Lung (tissue), 16 donors: ENCODE results near the gene ZYG11A. TPM values are rescaled to one million over a fixed set of nuclear protein-coding genes. Genes with fewer than 3 reads are reported as not detected.
A peak's percentile ranks its signal among the peaks of the same experiment; 100 is the strongest.
"Not testable (repeated sequence)": the region's sequence is repeated elsewhere in the genome, so short reads cannot be mapped to it uniquely, and the experiment has no call there.

ENCODE experiments used
- ATAC-seq: fragments of 200-7000 bp; cut with Tn5 transposase; one replicate; pipeline ENCODE4 v1.9.1; 2020; ENCODE audit warnings: moderate number of reproducible peaks; ENCODE audit not compliant: insufficient read depth, low FRiP score
- DNase-seq, 3 donors: peaks; one replicate each; pipeline ENCODE4 v3.0.0-alpha.2; 2013 to 2017
- H3K27ac ChIP-seq, 2 donors: one replicate each; pipeline ENCODE4 v1.5.1; 2013; ENCODE audit warnings: mild to moderate bottlenecking in 2 of 2, moderate library complexity in 2 of 2, control low read depth in 1 of 2, inconsistent platforms in 1 of 2, low read depth in 1 of 2, low read length in 1 of 2
- H3K27me3 ChIP-seq, 3 donors: one replicate each; pipeline ENCODE4 v1.5.1; 2013; ENCODE audit warnings: low read length in 2 of 3; ENCODE audit not compliant: control insufficient read depth in 3 of 3, insufficient read depth in 3 of 3
- H3K36me3 ChIP-seq, 4 donors: one replicate each; pipeline ENCODE4 v1.5.1; 2013; ENCODE audit warnings: low read length in 4 of 4, mild to moderate bottlenecking in 1 of 4, moderate library complexity in 1 of 4; ENCODE audit not compliant: control insufficient read depth in 4 of 4, insufficient read depth in 4 of 4
- H3K4me1 ChIP-seq, 5 donors: one replicate each; pipeline ENCODE4 v1.5.1; 2013; ENCODE audit warnings: low read length in 5 of 5, mild to moderate bottlenecking in 2 of 5, moderate library complexity in 1 of 5; ENCODE audit not compliant: control insufficient read depth in 5 of 5, insufficient read depth in 5 of 5
- H3K4me3 ChIP-seq: one replicate; pipeline ENCODE4 v1.5.1; 2013; ENCODE audit warnings: mild to moderate bottlenecking, control low read depth, moderate library complexity
- H3K9ac ChIP-seq, 2 donors: one replicate each; pipeline ENCODE4 v1.5.1; 2013; ENCODE audit warnings: low read length in 2 of 2, control low read depth in 1 of 2; ENCODE audit not compliant: insufficient read depth in 1 of 2
- H3K9me3 ChIP-seq, 4 donors: one replicate each; pipeline ENCODE4 v1.5.1; 2013; ENCODE audit warnings: low read length in 3 of 4, mild to moderate bottlenecking in 1 of 4, moderate library complexity in 1 of 4; ENCODE audit not compliant: control insufficient read depth in 4 of 4, insufficient read depth in 3 of 4
- CTCF ChIP-seq: IDR thresholded peaks from 2 replicates; pipeline ENCODE4 v1.5.1; 2012; ENCODE audit warnings: mild to moderate bottlenecking; ENCODE audit errors: control extremely low read depth, extremely low read depth
- WGBS, 2 donors: extraction: QIAGEN DNeasy Blood & Tissue Kit; methylation state at CpG; one replicate each; pipeline ENCODE4 v1.1.7; 2013; 5-methylcytosine and 5-hydroxymethylcytosine counted together
- long read RNA-seq, 5 donors: transcript quantifications; one replicate each; lab custom pipeline, GENCODE V29; 2026
- polyA plus RNA-seq, 2 donors: library from polyadenylated mRNA; stranded (reverse); fragments of 200-250 nt; gene quantifications; one replicate each; pipeline ENCODE4 v1.2.1, GENCODE V29; 2013
- total RNA-seq, 2 donors: library from RNA; depleted of rRNA in 1 of 2; stranded (reverse); fragments of >200 nt in 1 of 2; gene quantifications; one replicate each; pipeline ENCODE4 v1.2.1, GENCODE V29; 2014 to 2021
- donor health status: control.
- donor health status: control.
- donor health status: Bipolar disorder and iron deficiency.
- donor health status: healthy.
- donor health status: DM: yes; HTN: yes; CAD: no.

Gene ZYG11A
- total RNA-seq: under 1 TPM; 0.15 to 0.20 TPM
- polyA plus RNA-seq: under 1 TPM in 1 of 2 donors, not detected in 1; 0.01 TPM
- long read RNA-seq, donor 1: 0 reads
- long read RNA-seq, donor 2, partial matches to known transcripts: 5 of 18 reads
- long read RNA-seq, donor 2, other reads (novel, unspliced or antisense): 13 of 18 reads
- long read RNA-seq, donor 3: 0 reads
- long read RNA-seq, donor 4: 0 reads
- long read RNA-seq, donor 5: 0 reads

DNA sequence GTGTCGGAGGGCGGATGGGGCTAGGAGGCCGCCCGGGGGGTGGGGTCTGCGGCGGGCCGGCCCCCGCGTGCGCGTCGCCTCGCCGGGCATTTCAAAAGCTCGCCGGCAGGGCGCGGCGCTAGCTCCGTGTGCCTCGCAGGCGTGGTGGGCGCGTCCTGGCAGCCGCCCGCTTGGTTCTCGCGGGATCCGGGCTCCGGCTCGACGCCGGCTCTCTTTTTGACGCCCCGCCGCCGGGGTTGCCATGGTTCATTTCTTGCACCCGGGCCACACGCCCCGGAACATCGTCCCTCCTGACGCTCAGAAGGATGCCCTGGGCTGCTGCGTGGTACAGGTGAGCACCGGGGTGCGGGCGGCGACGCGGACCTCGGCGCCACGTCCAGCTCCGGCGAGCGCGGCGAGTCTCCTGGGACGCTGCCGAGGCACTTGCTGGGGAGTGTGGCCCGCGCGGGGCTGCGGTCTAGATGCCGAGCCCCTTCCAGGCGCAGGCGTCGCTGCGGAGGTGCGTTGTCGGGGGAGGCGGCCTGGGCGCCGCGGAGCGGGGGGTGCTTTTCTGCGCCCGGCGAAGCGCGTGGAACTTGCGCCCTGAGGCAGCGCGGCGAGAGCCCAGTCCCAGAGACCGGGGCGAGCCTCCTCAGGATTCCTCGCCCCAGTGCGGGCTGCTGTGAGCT, at the start of gene ZYG11A:
TSS of gene ZYG11A (plus strand) at position 118 of the 668 bp plus-strand sequence. CDS start at position 242, 124 bp downstream.
- H3K27ac ChIP-seq: no peak within 1 kb of the TSS
- H3K27me3 ChIP-seq: peaks cover 0 to 22% (median 19%) of the 10 kb centered on the region in 3 donors
- DNase-seq: peak; percentile 64 to 77 (median 72)

GRCh38 chr1:52793717-52794116, 48.8 kb upstream of the ZYG11A start:
- not testable (repeated sequence) for ATAC-seq, H3K9me3 ChIP-seq, DNase-seq, H3K4me3 ChIP-seq, H3K27me3 ChIP-seq, H3K9ac ChIP-seq, H3K4me1 ChIP-seq, H3K27ac ChIP-seq
- peaks cover 9 to 24% (median 20%) of the 10 kb centered on the region in 4 donors for H3K36me3 ChIP-seq
- 70 to 85% methylated on average over 7 of the region's 7 CpGs for WGBS, 2 donors

More for the DNA sequence above, at the start of gene ZYG11A:
- no peak within 1 kb of the TSS for H3K9ac ChIP-seq
- WGBS, 2 donors: 2 to 5% methylated on average over 69 to 88 of the region's 88 CpGs
- no peak for TF ChIP-seq CTCF
- peak; percentile 83 for ATAC-seq
- H3K4me1 ChIP-seq: peaks cover 0 to 8% (median 0%) of the 10 kb centered on the region in 5 donors
- H3K36me3 ChIP-seq: no peaks in the 10 kb centered on the region
- H3K4me3 ChIP-seq: peak within 1 kb of the TSS; percentile 0
- H3K9me3 ChIP-seq: peaks cover 0 to 4% (median 0%) of the 10 kb centered on the region in 4 donors

- no peak for TF ChIP-seq CTCF
- Histone ChIP-seq H3K9ac (no peak overlapping the region), H3K36me3 (peaks cover 9 to 22% (median 19%) of the 10 kb centered on the region in 4 donors), H3K27me3 (no peaks in the 10 kb centered on the region), H3K4me1 (peaks cover 0 to 2% (median 0%) of the 10 kb centered on the region in 5 donors), H3K9me3 (no peaks in the 10 kb centered on the region), H3K4me3 (no peak overlapping the region), H3K27ac (no peak overlapping the region)
- ATAC-seq (no peak), DNase-seq (no peak)
- WGBS, 2 donors: 37 to 77% methylated on average over 3 of the region's 3 CpGs
These were observed 47.1 kb upstream of the ZYG11A start for GRCh38 chr1:52795464-52795863.

- Histone ChIP-seq H3K9ac (no peak overlapping the region), H3K27ac (no peak overlapping the region), H3K4me3 (no peak overlapping the region), H3K27me3 (no peaks in the 10 kb centered on the region), H3K4me1 (peaks cover 0 to 2% (median 0%) of the 10 kb centered on the region in 5 donors), H3K9me3 (no peaks in the 10 kb centered on the region), H3K36me3 (peaks cover 9 to 22% (median 19%) of the 10 kb centered on the region in 4 donors)
- no peak for TF ChIP-seq CTCF
- no peak for ATAC-seq
- DNase-seq: no peak
- WGBS, 2 donors: 23 to 82% methylated on average over 3 of the region's 3 CpGs
These were observed 44.2 kb upstream of the ZYG11A start for GRCh38 chr1:52798331-52798730.
